Loucy (cell line): Measurements from ENCODE around the gene MET.

Experiments
- CTCF ChIP-seq: fragments of 200-600 bp; sonication (generic); conservative IDR thresholded peaks from 2 replicates; pipeline ENCODE4 v1.5.1; 2014; ENCODE audit warnings: mild to moderate bottlenecking, antibody characterized with exemption, low read length
- EZH2phosphoT487 ChIP-seq: fragments of 200-600 bp; IDR thresholded peaks from 2 replicates; pipeline ENCODE4 v1.6.1; 2018; ENCODE audit warnings: antibody characterized with exemption, mild to moderate bottlenecking, moderate library complexity, borderline replicate concordance

- TF ChIP-seq CTCF, result no peak
- no peak for TF ChIP-seq EZH2phosphoT487
These were observed 36.3 kb downstream of the MET start for GRCh38 chr7:116708248-116708647.
